H54 (cell line): ENCODE data around the gene SURF4.
"Not testable (repeated sequence)": the region's sequence is repeated elsewhere in the genome, so short reads cannot be mapped to it uniquely, and the experiment has no call there.

Source experiments
- DNase-seq: peaks from one replicate; pipeline ENCODE4 v3.0.0; 2011; ENCODE audit warnings: low spot score, mixed read lengths; ENCODE audit not compliant: insufficient read length
- FAIRE-seq: peaks from 3 replicates; lab custom pipeline; 2011; peaks lifted over from hg19 to GRCh38; lab: Jason Lieb, UNC
- POLR2A ChIP-seq: IDR thresholded peaks from 2 replicates; pipeline ENCODE4 v1.6.1; 2011; ENCODE audit warnings: low read depth, mild to moderate bottlenecking, low read length

The SURF4 gene

DNA sequence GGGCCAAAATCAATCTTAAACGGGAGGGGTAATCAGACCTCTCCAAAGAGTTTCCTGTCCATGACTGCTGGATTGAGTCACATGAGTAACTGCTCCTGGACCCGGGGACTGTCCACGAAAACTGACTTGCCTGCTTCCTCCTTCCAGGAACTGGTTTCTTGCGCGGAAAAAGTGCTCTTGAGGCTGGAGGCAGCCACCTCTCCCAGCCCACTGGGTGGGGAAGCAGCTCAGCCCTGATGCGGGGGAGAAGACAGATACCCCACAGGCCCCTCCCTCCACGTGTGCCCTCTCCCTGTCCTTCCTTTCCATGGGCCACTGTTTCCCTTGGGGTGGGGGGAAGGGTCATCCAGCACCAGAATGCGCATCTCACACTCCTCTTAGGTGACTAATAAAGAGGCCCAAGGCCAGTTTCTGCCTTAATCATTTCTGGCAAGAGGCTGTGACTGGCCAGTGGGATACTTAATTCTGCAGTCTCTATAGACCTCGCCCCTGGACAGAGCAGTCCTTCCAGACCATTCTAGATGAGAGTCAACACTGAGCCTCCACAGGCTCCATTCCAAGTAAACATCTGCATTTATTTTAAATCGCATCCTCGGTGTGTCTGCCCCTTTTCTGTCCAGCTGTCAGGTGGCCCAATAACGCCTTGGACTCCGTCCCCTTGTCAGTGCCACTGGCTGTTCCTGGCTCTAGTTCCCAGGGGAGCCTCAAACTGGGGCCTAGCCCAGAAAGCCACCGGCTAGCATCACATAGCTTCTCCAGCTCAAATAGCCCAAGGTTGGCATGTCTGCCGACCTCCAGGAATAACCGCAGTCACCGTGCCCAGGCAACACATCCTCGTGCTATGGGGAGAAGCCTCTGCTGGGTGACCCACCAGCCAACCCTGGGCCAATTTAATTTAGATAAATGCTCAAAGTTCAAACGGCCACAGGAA, 29.9 kb upstream of the SURF4 start:
- FAIRE-seq: peak; percentile 38
- DNase-seq: peak; percentile 69
- TF ChIP-seq POLR2A: no peak

- TF ChIP-seq POLR2A: no peak
- FAIRE-seq (no peak), DNase-seq (no peak)
Measured at GRCh38 chr9:133404454-133405002, 28.7 kb upstream of the SURF4 start.

DNA sequence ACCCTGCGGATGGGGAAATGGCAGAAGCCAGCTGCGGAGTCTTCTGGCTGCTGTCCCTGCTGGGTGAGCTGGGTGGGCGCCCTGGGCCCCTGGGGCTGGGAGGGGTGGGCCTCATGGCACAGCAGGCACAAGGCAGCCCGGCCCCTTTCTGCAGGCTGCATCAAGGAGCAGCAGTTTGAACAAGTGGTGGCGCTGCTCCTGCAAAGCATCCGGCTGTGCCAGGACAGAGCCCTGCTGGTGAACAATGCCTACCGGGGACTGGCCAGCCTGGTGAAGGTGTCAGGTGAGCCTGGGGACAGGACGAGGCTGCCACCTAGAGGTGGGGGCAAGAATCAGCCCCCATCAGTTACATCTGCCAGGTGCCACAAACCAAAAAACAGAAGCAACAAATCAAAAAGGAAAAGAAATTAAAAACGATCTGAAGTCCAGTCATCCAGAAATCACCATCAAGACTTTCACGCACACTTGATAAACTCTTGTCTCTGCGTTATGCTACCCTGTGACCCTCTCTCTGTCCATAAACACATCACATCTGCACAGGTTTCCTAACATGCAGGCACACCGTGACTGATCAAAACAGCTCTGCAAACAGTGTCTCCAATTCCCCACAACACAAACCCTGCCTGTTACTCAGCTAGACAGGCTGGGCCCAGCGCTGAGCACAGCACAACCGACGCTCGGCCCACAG, 28.1 kb upstream of the SURF4 start:
- FAIRE-seq: no peak
- TF ChIP-seq POLR2A: no peak
- no peak for DNase-seq

DNA sequence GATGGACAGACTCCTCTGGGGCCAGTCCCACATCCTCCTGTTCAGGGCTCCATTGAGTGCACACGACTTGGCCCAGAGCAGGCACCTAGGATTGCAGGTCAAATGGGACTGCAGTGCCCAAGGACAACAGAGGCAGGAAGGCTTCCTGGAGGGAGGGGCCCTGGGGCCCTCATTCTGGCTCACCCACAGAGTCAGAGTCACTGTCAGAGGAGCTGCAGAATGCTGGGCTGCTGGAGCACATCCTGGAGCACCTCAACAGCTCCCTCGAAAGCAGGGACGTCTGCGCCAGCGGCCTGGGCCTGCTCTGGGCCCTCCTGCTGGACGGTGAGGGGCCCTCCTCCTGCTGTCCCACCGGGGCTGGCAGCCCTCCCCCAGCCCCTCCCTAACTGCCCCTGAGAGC, 26.8 kb upstream of the SURF4 start:
- DNase-seq (no peak), FAIRE-seq (no peak)
- TF ChIP-seq POLR2A: no peak

DNA sequence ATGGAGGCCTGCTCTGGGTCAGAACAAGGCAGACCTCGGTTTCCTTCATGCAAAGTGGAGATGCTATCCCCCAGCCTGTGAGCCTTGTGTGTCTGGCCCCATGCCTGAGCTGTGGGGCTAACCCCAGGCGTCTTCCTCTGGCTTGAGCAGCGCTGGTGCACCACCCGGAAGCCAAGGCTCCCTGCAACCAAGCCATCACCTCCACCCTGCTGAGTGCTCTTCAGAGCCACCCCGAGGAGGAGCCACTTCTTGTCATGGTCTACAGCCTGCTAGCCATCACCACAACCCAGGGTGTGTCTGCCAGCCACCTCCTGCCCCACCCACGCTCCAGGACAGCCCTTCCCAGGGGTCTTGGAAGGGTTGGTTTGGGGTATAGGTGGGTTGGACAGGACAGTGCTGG, 25.7 kb upstream of the SURF4 start:
- DNase-seq: no peak
- FAIRE-seq: no peak
- no peak for TF ChIP-seq POLR2A

DNA sequence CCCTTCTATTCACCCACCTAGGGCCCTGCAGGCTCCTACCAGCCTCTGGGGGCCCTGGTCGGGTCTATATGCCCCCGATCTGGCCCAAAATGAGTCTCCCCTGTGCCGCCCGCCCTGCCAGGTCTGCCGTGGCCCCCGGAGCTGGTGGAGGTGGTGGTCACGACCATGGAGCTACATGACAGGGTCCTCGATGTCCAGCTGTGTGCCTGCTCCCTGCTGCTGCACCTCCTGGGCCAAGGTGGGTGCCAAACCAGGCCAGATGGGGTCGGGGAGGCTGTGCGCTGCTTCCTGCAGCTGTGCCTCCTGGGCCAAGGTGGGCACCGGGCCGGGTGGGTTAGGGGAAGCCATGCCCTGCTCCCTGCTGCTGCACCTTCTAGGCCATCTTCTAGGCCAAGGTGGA, 24.4 kb upstream of the SURF4 start:
- TF ChIP-seq POLR2A: no peak
- DNase-seq: no peak
- FAIRE-seq: no peak

DNA sequence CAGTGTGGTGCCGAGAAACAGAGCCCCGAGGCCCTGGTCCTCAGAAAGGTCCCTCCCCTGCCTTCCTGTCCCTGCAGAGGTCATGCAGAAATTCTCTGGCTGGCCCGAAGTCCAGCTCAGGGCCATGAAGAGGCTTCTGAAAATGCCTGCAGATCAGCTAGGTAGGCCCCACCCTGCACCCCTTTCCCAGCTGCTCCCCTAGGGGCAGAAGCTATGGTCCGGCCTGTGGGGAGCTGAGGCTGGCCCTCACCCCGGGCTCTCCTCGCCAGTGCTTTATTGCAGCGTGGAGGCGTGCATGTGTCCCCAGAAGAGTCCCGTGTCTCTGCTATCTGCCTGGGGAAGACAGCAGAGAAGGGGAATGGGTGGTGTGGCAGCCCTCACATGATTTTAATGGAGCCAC, 22.0 kb upstream of the SURF4 start:
- DNase-seq (no peak), FAIRE-seq (no peak)
- TF ChIP-seq POLR2A: no peak

GRCh38 chr9:133397370-133397769, 21.5 kb upstream of the SURF4 start:
- DNase-seq: no peak
- no peak for TF ChIP-seq POLR2A
- no peak for FAIRE-seq

GRCh38 chr9:133396952-133397351, 21.1 kb upstream of the SURF4 start:
- no peak for FAIRE-seq
- no peak for DNase-seq

DNA sequence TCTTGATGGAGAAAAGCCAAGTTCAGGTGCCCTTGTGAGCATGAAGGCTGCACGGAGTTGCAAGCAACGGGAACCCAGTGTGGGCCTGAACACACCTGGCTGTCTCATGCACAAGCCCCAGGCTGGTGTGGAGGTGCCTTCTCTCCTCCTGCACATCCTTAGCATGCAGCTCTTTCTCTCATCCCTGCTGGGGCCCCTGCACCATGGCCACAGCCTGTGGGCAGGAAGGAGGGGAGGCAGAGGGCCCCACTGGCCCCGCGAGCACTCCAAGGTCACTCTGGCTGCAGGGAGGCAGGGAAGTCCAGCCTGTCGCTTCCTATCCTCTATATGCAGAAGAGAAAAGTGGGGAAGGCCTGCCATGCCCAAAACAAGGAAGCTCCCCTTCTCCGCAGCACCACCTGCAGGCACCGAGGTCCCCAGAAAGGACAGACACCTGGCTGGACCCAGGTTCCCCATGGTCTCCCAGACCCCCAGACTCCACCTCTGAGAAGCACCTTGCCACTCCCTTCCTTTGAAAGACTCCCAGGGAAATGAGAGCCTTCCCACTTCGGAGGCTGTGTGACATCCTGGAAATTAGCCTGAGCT, 18.9 kb upstream of the SURF4 start:
- FAIRE-seq: no peak
- no peak for TF ChIP-seq POLR2A

More at GRCh38 chr9:133396952-133397351, 21.1 kb upstream of the SURF4 start:
- TF ChIP-seq POLR2A: no peak

DNA sequence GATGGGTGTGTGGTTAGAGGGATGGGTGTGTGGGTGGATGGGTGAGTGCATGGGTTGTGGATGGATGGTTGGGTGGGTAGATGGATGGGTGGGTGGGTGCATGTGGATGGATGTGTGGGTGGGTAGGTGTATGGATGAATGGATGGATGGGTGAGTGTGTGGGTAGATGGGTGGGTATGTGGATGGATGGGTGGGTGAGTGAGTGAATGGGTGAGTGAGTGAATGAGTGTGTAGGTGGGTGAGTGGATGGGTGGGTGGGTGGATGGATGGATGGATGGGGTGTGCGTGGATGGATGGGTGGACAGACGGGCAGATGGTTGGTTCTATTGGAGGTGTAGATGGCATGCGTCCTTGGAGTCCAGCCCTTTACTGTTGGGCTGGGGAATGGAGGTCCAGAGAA, 17.5 kb upstream of the SURF4 start:
- no peak for FAIRE-seq
- no peak for TF ChIP-seq POLR2A

More for the DNA sequence above, 18.9 kb upstream of the SURF4 start:
- no peak for DNase-seq

GRCh38 chr9:133392308-133392707, 16.4 kb upstream of the SURF4 start:
- FAIRE-seq, DNase-seq: not testable (repeated sequence)

More for the DNA sequence above, 17.5 kb upstream of the SURF4 start:
- no peak for DNase-seq

- not testable (repeated sequence) for FAIRE-seq, DNase-seq
Measured at GRCh38 chr9:133391449-133391848, 15.6 kb upstream of the SURF4 start.

DNA sequence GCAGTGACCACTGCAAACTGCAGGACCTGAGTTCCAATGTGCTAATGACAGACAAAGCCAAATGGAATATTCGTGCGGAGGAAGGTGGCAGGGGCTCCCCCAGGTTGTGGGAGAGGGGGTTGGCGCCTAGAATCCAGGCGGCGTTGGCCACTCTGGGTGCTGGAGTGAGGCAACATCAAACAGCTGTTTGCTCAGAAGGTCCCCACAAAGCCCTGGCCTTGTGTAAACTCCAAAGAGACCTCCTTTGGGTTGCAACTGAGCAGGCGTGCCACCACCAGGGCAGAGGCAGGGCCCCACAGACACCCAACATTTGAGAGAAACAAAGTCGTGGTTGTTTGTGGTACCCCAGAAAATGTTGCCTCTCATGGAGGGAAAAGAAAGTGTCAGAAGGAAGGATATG, 14.9 kb upstream of the SURF4 start:
- no peak for FAIRE-seq

More for the DNA sequence above, 14.9 kb upstream of the SURF4 start:
- no peak for TF ChIP-seq POLR2A
- DNase-seq: no peak
